ENCODE data around the gene DNAH7. TPM values are rescaled to one million over a fixed set of nuclear protein-coding genes. Genes with fewer than 3 reads are reported as not detected.

Gene DNAH7
- total RNA-seq, 6 experiments from 2014 or later, result 0.05 to 0.41 (median 0.23) TPM

GRCh38 chr2:195727106-195727505, 341.5 kb downstream of the DNAH7 start:
- Mint-ChIP-seq H3K27ac (no peak overlapping the region), H3K4me3 (no peak overlapping the region), H3K4me1 (ENCODE audit: low read depth) (no peaks in the 10 kb centered on the region), H3K27me3 (ENCODE audit: insufficient read depth) (peaks cover 4% of the 10 kb centered on the region; the same call in 1 of the 2 replicates), H3K36me3 (ENCODE audit: low read depth) (peaks cover 22% of the 10 kb centered on the region), H3K9me3 (no peaks in the 10 kb centered on the region)
- TF ChIP-seq, protein P1, sequence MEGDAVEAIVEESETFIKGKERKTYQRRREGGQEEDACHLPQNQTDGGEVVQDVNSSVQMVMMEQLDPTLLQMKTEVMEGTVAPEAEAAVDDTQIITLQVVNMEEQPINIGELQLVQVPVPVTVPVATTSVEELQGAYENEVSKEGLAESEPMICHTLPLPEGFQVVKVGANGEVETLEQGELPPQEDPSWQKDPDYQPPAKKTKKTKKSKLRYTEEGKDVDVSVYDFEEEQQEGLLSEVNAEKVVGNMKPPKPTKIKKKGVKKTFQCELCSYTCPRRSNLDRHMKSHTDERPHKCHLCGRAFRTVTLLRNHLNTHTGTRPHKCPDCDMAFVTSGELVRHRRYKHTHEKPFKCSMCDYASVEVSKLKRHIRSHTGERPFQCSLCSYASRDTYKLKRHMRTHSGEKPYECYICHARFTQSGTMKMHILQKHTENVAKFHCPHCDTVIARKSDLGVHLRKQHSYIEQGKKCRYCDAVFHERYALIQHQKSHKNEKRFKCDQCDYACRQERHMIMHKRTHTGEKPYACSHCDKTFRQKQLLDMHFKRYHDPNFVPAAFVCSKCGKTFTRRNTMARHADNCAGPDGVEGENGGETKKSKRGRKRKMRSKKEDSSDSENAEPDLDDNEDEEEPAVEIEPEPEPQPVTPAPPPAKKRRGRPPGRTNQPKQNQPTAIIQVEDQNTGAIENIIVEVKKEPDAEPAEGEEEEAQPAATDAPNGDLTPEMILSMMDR (IDR thresholded peaks at IDR 0.05), result no peak
- no peak for DNase-seq

GRCh38 chr2:195722075-195722474, 346.6 kb downstream of the DNAH7 start:
- Mint-ChIP-seq H3K27ac (no peak overlapping the region), H3K36me3 (ENCODE audit: low read depth) (0 out of 2 replicates have a peak, but pooled peaks cover under 1% of the 10 kb centered on the region), H3K4me3 (no peak overlapping the region), H3K27me3 (ENCODE audit: insufficient read depth) (no peaks in the 10 kb centered on the region), H3K4me1 (ENCODE audit: low read depth) (no peaks in the 10 kb centered on the region), H3K9me3 (no peaks in the 10 kb centered on the region)
- DNase-seq, result no peak
- TF ChIP-seq, protein P1 (IDR thresholded peaks at IDR 0.05), result no peak

DNA sequence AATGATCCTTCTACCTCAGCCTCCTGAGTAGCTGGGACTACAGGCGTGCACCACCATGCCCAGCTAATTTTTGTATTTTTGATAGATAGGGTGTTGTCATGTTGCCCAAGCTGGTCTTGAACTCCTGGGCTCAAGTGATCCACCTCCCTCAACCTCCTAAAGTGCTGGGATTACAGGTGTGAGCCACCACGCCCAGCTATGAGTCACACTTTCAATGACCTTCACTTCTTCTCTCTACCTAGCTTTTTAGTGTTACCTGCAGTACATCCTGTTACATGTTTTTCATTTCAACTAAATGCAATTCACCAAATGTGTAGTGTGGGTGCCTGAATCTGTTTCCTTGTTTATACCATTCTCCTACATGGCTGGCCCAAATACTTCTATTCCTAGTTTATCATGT, 347.6 kb downstream of the DNAH7 start:
- Mint-ChIP-seq H3K27me3 (ENCODE audit: insufficient read depth) (no peaks in the 10 kb centered on the region), H3K36me3 (ENCODE audit: low read depth) (peaks cover 5% of the 10 kb centered on the region; the same call in 1 of the 2 replicates), H3K9me3 (no peaks in the 10 kb centered on the region), H3K27ac (no peak overlapping the region), H3K4me1 (ENCODE audit: low read depth) (no peaks in the 10 kb centered on the region), H3K4me3 (no peak overlapping the region)
- TF ChIP-seq, protein P1 (IDR thresholded peaks at IDR 0.05), result no peak
- no peak for DNase-seq

GRCh38 chr2:195716466-195716865, 352.2 kb downstream of the DNAH7 start:
- DNase-seq, result no peak
- Mint-ChIP-seq H3K27ac (no peak overlapping the region), H3K4me1 (ENCODE audit: low read depth) (peaks cover 12% of the 10 kb centered on the region), H3K27me3 (ENCODE audit: insufficient read depth) (no peaks in the 10 kb centered on the region; the same call in 1 of the 2 replicates), H3K36me3 (ENCODE audit: low read depth) (peaks cover 20% of the 10 kb centered on the region), H3K4me3 (no peak overlapping the region), H3K9me3 (no peaks in the 10 kb centered on the region)
- TF ChIP-seq, protein P1 (IDR thresholded peaks at IDR 0.05), result no peak

- no peaks in the 10 kb centered on the region for H3K9me3 Mint-ChIP-seq
- TF ChIP-seq, protein P1 (IDR thresholded peaks at IDR 0.05), result no peak
- DNase-seq, result no peak
- H3K36me3 Mint-ChIP-seq (ENCODE audit: low read depth), result peaks cover 28% of the 10 kb centered on the region
- H3K27ac Mint-ChIP-seq, result no peak overlapping the region
- H3K4me3 Mint-ChIP-seq, result no peak overlapping the region
- H3K4me1 Mint-ChIP-seq (ENCODE audit: low read depth), result peaks cover 42% of the 10 kb centered on the region
- H3K27me3 Mint-ChIP-seq (ENCODE audit: insufficient read depth), result no peaks in the 10 kb centered on the region; the same call in none of the 2 replicates
These were observed 357.2 kb downstream of the DNAH7 start for GRCh38 chr2:195711478-195711877.

Data from HFFc6 (cell line).